Gastroesophageal sphincter (tissue), 4 donors: ENCODE data around the gene LAMC1. TPM values are rescaled to one million over a fixed set of nuclear protein-coding genes. Genes with fewer than 3 reads are reported as not detected.

ENCODE experiments used
- ATAC-seq: fragments of 150-250 bp; one replicate; pipeline ENCODE4 v1.9.1; 2016; ENCODE audit warnings: mild to moderate bottlenecking, moderate library complexity
- H3K27ac ChIP-seq, 4 donors: fragments of 200-600 bp; sonication (generic) in 3 of 4; 1 replicate in 3 of 4; 2 replicates in 1 of 4; pipeline ENCODE4 v1.5.1; 2016 to 2019
- H3K27me3 ChIP-seq: fragments of 200-600 bp; sonication (generic); one replicate; pipeline ENCODE4 v1.5.1; 2019
- H3K36me3 ChIP-seq, 2 donors: fragments of 200-600 bp; sonication (generic); one replicate each; pipeline ENCODE4 v1.5.1; 2019; ENCODE audit warnings: control low read depth in 1 of 2
- H3K4me1 ChIP-seq, 3 donors: fragments of 200-600 bp; sonication (generic); 1 replicate in 2 of 3; 2 replicates in 1 of 3; pipeline ENCODE4 v1.5.1; 2016 to 2019; ENCODE audit warnings: control low read depth in 2 of 3
- H3K4me3 ChIP-seq, 2 donors: fragments of 200-600 bp; sonication (generic); one replicate each; pipeline ENCODE4 v1.5.1; 2019; ENCODE audit warnings: mild to moderate bottlenecking in 1 of 2, moderate library complexity in 1 of 2
- H3K9me3 ChIP-seq, 3 donors: fragments of 200-600 bp; sonication (generic); one replicate each; pipeline ENCODE4 v1.5.1; 2017 to 2019; ENCODE audit warnings: control low read depth in 2 of 3
- EP300 ChIP-seq: sonication (generic); formaldehyde crosslinking; IDR thresholded peaks from one replicate; pipeline ENCODE4 v1.6.1; 2017; ENCODE audit warnings: antibody characterized with exemption, mild to moderate bottlenecking
- POLR2A ChIP-seq, 2 donors: fragments of 450-650 bp; IDR thresholded peaks; one replicate each; pipeline ENCODE4 v1.6.1; 2017; ENCODE audit warnings: antibody characterized with exemption in 2 of 2, mild to moderate bottlenecking in 2 of 2, moderate library complexity in 1 of 2
- POLR2AphosphoS5 ChIP-seq: sonication (generic); formaldehyde crosslinking; IDR thresholded peaks from one replicate; pipeline ENCODE4 v1.6.1; 2017; ENCODE audit warnings: antibody characterized with exemption
- WGBS, 2 donors: methylation state at CpG; one replicate each; pipeline ENCODE4 v1.1.5; 2018; ENCODE audit warnings: low coverage in 1 of 2; 5-methylcytosine and 5-hydroxymethylcytosine counted together
- total RNA-seq, 4 donors: library from RNA; depleted of rRNA; stranded (reverse); fragments of >200 nt; gene quantifications; one replicate each; pipeline ENCODE4 v1.1.0, GENCODE V29; 2016
- TF ChIP-seq, protein P1 (sequence below), 4 experiments: fragments of 200-600 bp in 2 of 4; fragments of 450-650 bp in 2 of 4; sonication (generic) in 1 of 4; IDR thresholded peaks; one replicate each; pipeline ENCODE4 v1.5.1; 2017 to 2019; ENCODE audit warnings: antibody characterized with exemption in 4 of 4, mild to moderate bottlenecking in 2 of 4, moderate library complexity in 2 of 4

LAMC1 gene
- total RNA-seq, 4 donors from 2014 or later: 363 to 528 (median 514) TPM

DNA sequence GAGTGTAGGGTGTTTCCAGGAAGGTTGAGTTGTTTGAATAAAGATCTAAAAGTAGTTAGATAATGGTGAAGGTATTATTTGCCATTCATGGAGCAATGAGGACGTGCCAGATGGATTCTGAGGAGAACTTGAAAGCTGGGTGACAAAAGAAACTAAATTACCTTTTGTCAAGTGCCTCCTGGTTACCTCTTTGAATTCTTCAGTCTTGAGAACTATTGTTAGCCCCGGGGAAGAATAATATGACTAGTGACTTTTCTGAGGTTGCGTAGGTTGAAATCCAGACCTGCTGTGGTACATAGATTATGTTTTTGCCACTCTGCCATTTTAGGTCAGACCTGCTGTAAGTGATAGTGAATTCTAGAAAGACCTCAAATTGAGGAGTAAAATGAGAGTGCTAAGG lies 11.5 kb downstream of the LAMC1 start:
- TF ChIP-seq, protein P1, sequence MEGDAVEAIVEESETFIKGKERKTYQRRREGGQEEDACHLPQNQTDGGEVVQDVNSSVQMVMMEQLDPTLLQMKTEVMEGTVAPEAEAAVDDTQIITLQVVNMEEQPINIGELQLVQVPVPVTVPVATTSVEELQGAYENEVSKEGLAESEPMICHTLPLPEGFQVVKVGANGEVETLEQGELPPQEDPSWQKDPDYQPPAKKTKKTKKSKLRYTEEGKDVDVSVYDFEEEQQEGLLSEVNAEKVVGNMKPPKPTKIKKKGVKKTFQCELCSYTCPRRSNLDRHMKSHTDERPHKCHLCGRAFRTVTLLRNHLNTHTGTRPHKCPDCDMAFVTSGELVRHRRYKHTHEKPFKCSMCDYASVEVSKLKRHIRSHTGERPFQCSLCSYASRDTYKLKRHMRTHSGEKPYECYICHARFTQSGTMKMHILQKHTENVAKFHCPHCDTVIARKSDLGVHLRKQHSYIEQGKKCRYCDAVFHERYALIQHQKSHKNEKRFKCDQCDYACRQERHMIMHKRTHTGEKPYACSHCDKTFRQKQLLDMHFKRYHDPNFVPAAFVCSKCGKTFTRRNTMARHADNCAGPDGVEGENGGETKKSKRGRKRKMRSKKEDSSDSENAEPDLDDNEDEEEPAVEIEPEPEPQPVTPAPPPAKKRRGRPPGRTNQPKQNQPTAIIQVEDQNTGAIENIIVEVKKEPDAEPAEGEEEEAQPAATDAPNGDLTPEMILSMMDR (IDR thresholded peaks at IDR 0.05): no peak
- TF ChIP-seq POLR2AphosphoS5: no peak
- Histone ChIP-seq H3K27me3 (no peaks in the 10 kb centered on the region), H3K27ac (no peak overlapping the region), H3K36me3 (peaks cover 0 to 17% of the 10 kb centered on the region in 2 donors), H3K9me3 (no peaks in the 10 kb centered on the region), H3K4me1 (peaks cover 16 to 90% (median 19%) of the 10 kb centered on the region in 3 donors), H3K4me3 (no peak overlapping the region)
- 81 to 94% methylated on average over 2 to 3 of the region's 3 CpGs for WGBS, 2 donors
- no peak for ATAC-seq

DNA sequence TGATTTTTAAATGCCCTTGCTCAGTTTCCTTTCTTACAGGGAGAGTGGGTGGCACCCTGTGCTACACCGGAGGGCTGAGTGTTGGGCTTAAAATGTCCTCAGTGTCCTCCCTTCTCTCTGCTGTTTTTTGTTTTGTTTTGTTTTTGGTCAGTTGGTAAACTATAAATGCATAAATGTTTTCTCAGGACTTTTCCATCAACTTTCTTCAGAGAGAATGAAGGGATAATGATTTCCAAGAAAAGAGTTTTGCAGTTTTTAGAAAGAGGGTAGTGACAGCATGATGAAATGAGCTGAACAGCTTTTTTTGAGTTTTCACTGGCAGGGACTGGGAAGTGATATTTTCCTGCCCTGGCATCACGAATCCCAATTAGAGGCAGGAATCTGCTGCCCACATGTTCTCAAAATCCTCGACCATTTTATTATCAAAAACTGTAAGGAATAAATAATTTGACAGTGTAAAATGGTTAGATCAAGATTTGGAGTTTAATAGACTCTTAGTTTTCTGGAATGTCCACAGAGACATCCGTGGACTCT lies 15.2 kb downstream of the LAMC1 start:
- Histone ChIP-seq H3K4me1 (peaks cover 29 to 90% (median 31%) of the 10 kb centered on the region in 3 donors), H3K27ac (peak overlapping the region in 1 of 4 donors; percentile 6), H3K9me3 (no peaks in the 10 kb centered on the region), H3K27me3 (no peaks in the 10 kb centered on the region), H3K36me3 (peaks cover 0 to 14% of the 10 kb centered on the region in 2 donors), H3K4me3 (no peak overlapping the region)
- no peak for ATAC-seq
- no peak for TF ChIP-seq EP300
- no peak for TF ChIP-seq POLR2AphosphoS5
- TF ChIP-seq POLR2A (IDR thresholded peaks at IDR 0.05): no peak
- TF ChIP-seq, protein P1 (IDR thresholded peaks at IDR 0.05): no peak
- 44 to 47% methylated on average over 4 of the region's 4 CpGs for WGBS, 2 donors

DNA sequence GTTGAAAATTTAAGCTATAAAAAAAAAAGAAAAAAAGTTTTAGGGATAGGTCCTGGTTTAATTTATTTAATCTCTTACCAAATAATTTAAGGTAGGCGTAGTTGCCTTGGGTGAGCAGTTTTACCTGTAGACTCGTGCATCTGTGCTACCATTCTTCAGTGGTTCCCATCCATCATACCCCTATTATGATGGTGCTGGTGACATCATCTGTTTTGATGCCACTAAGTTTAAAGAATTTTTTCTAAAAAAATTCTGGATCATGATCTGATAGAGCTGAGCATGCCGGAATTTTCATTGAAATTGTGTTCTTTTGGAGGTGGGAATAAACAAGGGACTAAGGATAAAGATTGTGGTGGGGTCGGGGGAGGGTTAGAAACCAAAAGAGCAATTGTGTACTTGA lies 15.7 kb downstream of the LAMC1 start:
- Histone ChIP-seq H3K27me3 (no peaks in the 10 kb centered on the region), H3K4me3 (no peak overlapping the region), H3K9me3 (no peaks in the 10 kb centered on the region), H3K27ac (peak overlapping the region in 1 of 4 donors; percentile 51), H3K4me1 (peaks cover 29 to 94% (median 31%) of the 10 kb centered on the region in 3 donors), H3K36me3 (peaks cover 0 to 9% of the 10 kb centered on the region in 2 donors)
- 67 to 86% methylated on average over 1 to 4 of the region's 4 CpGs for WGBS, 2 donors
- no peak for ATAC-seq
- no peak for TF ChIP-seq EP300
- no peak for TF ChIP-seq POLR2AphosphoS5
- TF ChIP-seq POLR2A (IDR thresholded peaks at IDR 0.05): no peak

DNA sequence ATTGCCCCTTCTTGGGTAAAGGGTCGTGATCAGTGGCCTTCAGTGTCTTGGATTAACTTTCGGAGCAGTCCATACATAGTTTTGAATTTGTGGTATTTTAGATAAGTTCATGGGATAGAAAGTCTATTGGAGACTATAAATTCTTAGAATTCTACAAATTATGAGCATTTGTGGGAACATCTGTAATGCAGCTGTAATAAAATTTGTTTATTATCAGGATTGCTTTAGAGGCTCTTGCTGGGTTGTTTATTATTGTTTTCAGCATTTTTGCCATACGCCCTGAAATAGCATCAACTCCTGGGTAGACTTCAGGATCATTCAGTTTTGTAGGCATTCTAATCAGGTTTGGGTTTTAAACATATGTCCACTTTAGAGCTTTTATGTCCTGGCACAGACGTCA lies 16.1 kb downstream of the LAMC1 start:
- Histone ChIP-seq H3K36me3 (peaks cover 0 to 7% of the 10 kb centered on the region in 2 donors), H3K4me1 (peaks cover 29 to 95% (median 31%) of the 10 kb centered on the region in 3 donors), H3K27me3 (no peaks in the 10 kb centered on the region), H3K4me3 (no peak overlapping the region), H3K27ac (peak overlapping the region in 3 of 4 donors; percentile 24 to 52 (median 51)), H3K9me3 (no peaks in the 10 kb centered on the region)
- whole genome bisulfite sequencing, 2 donors: 57 to 65% methylated on average over 2 to 4 of the region's 4 CpGs
- TF ChIP-seq POLR2AphosphoS5: no peak
- TF ChIP-seq, protein P1 (IDR thresholded peaks at IDR 0.05): no peak
- TF ChIP-seq POLR2A (IDR thresholded peaks at IDR 0.05): no peak
- TF ChIP-seq EP300: no peak
- ATAC-seq: no peak

DNA sequence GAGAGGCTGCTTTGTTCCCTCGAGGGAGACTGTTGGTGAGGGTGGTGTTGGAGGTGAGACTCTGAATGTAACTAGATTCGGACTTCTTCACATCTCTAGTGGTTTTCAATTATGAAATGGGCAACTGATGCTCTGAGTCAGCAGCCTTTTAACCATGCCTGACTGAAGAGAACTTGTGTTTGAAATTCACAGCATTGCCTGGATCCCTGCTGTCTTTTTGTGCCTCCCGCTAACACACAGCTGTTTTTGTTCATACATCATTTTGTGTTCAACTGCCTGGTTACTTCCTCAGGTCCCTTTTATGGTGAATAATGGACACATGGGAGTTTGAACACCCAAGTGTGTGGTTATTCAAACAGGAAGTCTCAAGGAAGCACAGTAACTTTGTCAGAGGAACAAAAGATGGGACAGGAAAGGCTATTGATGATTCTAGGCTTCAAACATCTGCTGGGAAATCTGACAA lies 16.8 kb downstream of the LAMC1 start:
- H3K4me3 ChIP-seq: no peak overlapping the region

More for the DNA sequence above, 16.8 kb downstream of the LAMC1 start:
- peaks cover 0 to 7% of the 10 kb centered on the region in 2 donors for H3K36me3 ChIP-seq
- no peaks in the 10 kb centered on the region for H3K9me3 ChIP-seq
- TF ChIP-seq POLR2AphosphoS5 (peak; percentile 28), POLR2A (IDR thresholded peaks at IDR 0.05) (no peak), EP300 (no peak)
- TF ChIP-seq, protein P1 (IDR thresholded peaks at IDR 0.05): no peak
- whole genome bisulfite sequencing, 2 donors: 9 to 10% methylated on average over 3 of the region's 3 CpGs
- ATAC-seq: no peak
- H3K4me1 ChIP-seq: peaks cover 32 to 95% (median 35%) of the 10 kb centered on the region in 3 donors
- peak overlapping the region in 3 of 4 donors; percentile 24 to 52 (median 51) for H3K27ac ChIP-seq
- H3K27me3 ChIP-seq: no peaks in the 10 kb centered on the region
